AG04450 (cell line): ENCODE results near the gene HEYL. TPM values are rescaled to one million over a fixed set of nuclear protein-coding genes. Genes with fewer than 3 reads are reported as not detected.

Experiments
- CTCF ChIA-PET: fragments of 300-600, 350-600 bp; formaldehyde crosslinking; extraction: SDS; loops from one replicate; lab custom pipeline; 2022; ENCODE audit warnings: antibody characterized with exemption, inconsistent platforms; lab: Charles Lee
- POLR2A ChIA-PET: fragments of 350-600 bp; formaldehyde crosslinking; extraction: SDS; loops from one replicate; lab custom pipeline; 2021; ENCODE audit warnings: antibody characterized with exemption, inconsistent platforms; lab: Yijun Ruan, JAX
- DNase-seq: peaks from one replicate; pipeline ENCODE4 v3.0.0-alpha.2; 2011; ENCODE audit warnings: low read depth, low spot score
- H3K27ac ChIP-seq: one replicate; pipeline ENCODE4 v1.5.1; 2012; ENCODE audit warnings: low read depth, low read length, control low read depth
- H3K27me3 ChIP-seq: one replicate; pipeline ENCODE4 v1.6.0; 2012; ENCODE audit warnings: low read length; ENCODE audit not compliant: control insufficient read depth, insufficient read depth
- H3K4me3 ChIP-seq: 2 replicates; pipeline ENCODE4 v1.5.1; 2011; ENCODE audit warnings: mild to moderate bottlenecking, low read depth, low read length, control low read depth
- H3K9me3 ChIP-seq: 2 replicates; pipeline ENCODE4 v1.5.1; 2012; ENCODE audit warnings: low read length; ENCODE audit not compliant: control insufficient read depth, insufficient read depth
- polyA plus RNA-seq: library from polyadenylated mRNA; depleted of rRNA; stranded (reverse); fragments of >200 nt; gene quantifications from 2 replicates; pipeline ENCODE4 v1.2.3, GENCODE V29; 2011
- TF ChIP-seq, protein P1 (sequence below): IDR thresholded peaks from 2 replicates; pipeline ENCODE4 v1.5.1; 2011; ENCODE audit warnings: low read depth, low read length, control low read depth, inconsistent platforms

The HEYL gene
- polyA plus RNA-seq, 1 experiment, result 0.14 TPM

DNA sequence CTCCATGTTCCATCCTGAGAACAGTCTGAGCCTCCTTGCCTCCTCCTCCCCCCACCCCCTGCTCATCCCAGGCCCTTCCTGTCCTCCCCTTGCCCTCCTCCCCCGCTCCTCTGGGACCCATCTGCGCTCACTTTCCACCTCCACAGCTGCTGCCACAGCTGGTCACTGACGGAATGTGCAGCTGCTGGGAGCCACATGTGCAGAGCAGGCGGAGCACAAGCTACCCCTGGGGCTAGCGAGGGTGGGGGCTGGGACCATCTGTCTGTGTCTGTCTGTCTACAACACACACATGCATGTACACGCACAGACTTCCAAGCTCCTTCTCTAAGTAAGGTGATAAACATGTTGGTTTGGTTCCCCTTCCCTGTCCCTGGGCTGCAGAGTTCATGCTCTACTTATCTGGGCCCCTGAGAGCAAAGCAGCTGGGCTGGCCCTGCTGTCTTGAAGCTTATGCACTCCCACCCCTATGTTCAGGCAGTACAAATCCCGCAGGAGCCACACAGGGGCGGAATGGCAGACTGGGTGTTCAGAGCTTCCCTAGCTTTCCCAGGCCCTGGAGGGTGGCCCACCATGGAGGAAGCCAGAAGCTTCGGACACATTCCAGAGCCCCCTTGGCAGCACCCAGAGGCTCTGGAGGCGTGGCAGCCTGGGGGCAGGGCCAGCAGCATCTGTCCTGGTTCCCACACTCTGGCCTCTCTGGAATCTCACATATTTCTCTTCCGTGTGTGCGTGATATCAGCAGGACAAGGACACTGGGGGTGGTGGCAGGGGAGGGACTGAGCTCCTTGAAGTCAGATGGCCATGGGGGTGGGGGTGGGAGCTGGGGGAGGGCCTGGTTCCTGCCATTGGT is 7.0 kb upstream of the HEYL start:
- TF ChIP-seq, protein P1, sequence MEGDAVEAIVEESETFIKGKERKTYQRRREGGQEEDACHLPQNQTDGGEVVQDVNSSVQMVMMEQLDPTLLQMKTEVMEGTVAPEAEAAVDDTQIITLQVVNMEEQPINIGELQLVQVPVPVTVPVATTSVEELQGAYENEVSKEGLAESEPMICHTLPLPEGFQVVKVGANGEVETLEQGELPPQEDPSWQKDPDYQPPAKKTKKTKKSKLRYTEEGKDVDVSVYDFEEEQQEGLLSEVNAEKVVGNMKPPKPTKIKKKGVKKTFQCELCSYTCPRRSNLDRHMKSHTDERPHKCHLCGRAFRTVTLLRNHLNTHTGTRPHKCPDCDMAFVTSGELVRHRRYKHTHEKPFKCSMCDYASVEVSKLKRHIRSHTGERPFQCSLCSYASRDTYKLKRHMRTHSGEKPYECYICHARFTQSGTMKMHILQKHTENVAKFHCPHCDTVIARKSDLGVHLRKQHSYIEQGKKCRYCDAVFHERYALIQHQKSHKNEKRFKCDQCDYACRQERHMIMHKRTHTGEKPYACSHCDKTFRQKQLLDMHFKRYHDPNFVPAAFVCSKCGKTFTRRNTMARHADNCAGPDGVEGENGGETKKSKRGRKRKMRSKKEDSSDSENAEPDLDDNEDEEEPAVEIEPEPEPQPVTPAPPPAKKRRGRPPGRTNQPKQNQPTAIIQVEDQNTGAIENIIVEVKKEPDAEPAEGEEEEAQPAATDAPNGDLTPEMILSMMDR, result no peak
- peak overlapping the region; percentile 73 for H3K27ac ChIP-seq
- DNase-seq, result peak; percentile 48
- H3K4me3 ChIP-seq, result no peak overlapping the region
- H3K9me3 ChIP-seq, result no peaks in the 10 kb centered on the region; the same call in 1 of the 2 replicates
- ChIA-PET CTCF (interaction anchor here (0.7 to 5.5 kb wide), 6 partner anchors 9 to 39 kb away, joined by 3 to 71 read pairs (median 6); partner anchors contain the start of gene NT5C1A), POLR2A (no interaction called here)
- H3K27me3 ChIP-seq, result peaks cover 12% of the 10 kb centered on the region

DNA sequence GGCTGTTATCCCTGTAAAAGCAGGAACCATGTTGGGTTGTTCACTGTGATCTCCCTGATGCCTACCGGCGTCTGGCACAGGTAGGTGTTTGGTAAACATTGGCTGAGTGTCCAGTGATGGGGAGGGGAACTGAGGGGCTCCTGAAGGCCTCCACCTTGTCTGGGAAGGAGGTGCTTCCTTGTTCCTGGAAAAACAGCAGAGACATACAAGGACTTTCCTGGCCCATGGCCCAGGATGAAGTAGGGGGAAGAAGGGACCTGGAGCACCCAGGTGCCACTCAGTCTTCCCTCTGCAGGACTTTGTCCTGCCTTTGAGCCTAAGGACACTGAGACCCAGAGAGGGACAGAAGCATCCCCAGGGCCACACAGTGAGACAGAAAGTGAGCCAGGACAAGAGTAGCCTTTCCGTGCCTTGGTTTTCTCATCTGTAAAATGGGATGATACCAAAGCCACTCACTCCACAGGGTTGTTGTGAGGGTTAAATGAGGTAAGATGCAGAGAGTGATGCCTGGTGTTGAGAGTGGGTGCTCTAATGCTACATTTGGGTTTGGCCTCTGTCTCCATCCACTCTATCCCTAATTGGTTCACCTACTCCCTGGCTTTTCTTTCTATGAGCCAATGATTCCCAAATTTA is 6.1 kb upstream of the HEYL start:
- TF ChIP-seq, protein P1, result no peak
- Histone ChIP-seq H3K4me3 (no peak overlapping the region), H3K27me3 (peaks cover 11% of the 10 kb centered on the region), H3K27ac (no peak overlapping the region), H3K9me3 (no peaks in the 10 kb centered on the region; the same call in 1 of the 2 replicates)
- no peak for DNase-seq
- POLR2A ChIA-PET, result no interaction called here
- CTCF ChIA-PET, result interaction anchor here (2.4 kb wide), 1 partner anchor 35 kb away, joined by 7 read pairs; no protein-coding TSS in a partner anchor

DNA sequence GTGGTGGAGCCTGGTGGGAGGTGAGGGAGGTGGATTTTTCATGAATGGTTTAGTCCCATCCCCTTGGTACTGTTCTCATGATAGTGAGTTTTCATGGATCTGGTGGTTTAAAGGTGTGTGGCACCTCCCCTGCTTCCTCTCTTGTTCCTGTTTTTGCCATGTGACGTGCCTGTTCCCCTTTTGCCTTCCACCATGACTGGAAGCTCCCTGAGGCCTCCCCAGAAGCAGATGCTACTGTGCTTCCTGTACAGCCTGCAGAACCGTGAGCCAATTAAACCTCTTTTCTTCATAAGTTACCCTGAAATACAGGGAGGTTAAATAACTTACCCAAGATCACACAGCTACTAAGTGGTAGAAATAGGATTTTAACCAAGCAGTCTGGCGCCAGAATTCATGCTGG is 4.3 kb upstream of the HEYL start:
- DNase-seq, result no peak
- Histone ChIP-seq H3K27me3 (peaks cover 4% of the 10 kb centered on the region), H3K4me3 (no peak overlapping the region), H3K27ac (no peak overlapping the region), H3K9me3 (no peaks in the 10 kb centered on the region; the same call in 1 of the 2 replicates)
- ChIA-PET CTCF (interaction anchor here (0.9 to 1.8 kb wide), 2 partner anchors 14 to 37 kb away, joined by 5 to 9 read pairs; no protein-coding TSS in a partner anchor), POLR2A (no interaction called here)
- TF ChIP-seq, protein P1, result no peak

DNA sequence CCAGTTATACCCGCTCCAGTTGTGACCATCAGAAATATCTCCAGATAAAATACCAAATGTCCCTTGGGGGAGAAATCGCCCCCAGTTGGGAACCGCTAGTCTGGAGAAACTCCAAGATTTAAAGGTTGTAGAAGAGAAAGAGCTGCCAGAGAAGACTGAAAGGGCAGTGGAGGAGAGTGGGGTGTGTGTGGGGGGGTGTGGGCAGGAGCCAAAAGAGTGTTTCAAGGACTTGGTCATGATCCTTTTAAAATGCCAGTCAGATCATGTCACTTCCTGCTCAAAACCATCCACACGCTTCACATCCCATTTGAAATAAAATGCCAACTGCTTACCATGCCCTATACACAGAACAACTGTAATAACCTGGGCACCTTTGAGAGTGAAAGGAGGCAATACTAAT is 3.4 kb upstream of the HEYL start:
- Histone ChIP-seq H3K27ac (no peak overlapping the region), H3K9me3 (no peaks in the 10 kb centered on the region; the same call in 1 of the 2 replicates), H3K27me3 (peaks cover 5% of the 10 kb centered on the region), H3K4me3 (no peak overlapping the region)
- ChIA-PET CTCF (interaction anchor here (0.9 to 1.8 kb wide), 2 partner anchors 15 to 37 kb away, joined by 5 to 9 read pairs; no protein-coding TSS in a partner anchor), POLR2A (no interaction called here)
- TF ChIP-seq, protein P1, result no peak
- DNase-seq, result no peak
